SK-N-SH treated with all-trans-retinoic acid at 6 μM for 48 hours (cell line): Measurements from ENCODE around the gene CALML3.

Experiments
- ATAC-seq: fragments of 200-7000 bp; cut with Tn5 transposase; 3 replicates; pipeline ENCODE4 v1.9.1; 2020; ENCODE audit warnings: mild to moderate bottlenecking, moderate library complexity
- ARNTL ChIP-seq: fragments of 450-650 bp; formaldehyde crosslinking; IDR thresholded peaks from 2 replicates; pipeline ENCODE4 v1.5.0; 2020; ENCODE audit warnings: low read depth, mild to moderate bottlenecking, moderate library complexity, borderline replicate concordance
- BACH2 ChIP-seq: fragments of 250-450 bp; sonication (Bioruptor Pico); IDR thresholded peaks from 2 replicates; pipeline ENCODE4 v1.9.0; 2021; ENCODE audit warnings: mild to moderate bottlenecking, borderline replicate concordance
- CSDC2 ChIP-seq: fragments of 250-450 bp; sonication (Bioruptor Pico); IDR thresholded peaks from 2 replicates; pipeline ENCODE4 v1.5.0; 2020; ENCODE audit warnings: mild to moderate bottlenecking, moderate library complexity
- ESRRG ChIP-seq: fragments of 250-450 bp; sonication (Bioruptor Pico); IDR thresholded peaks from 2 replicates; pipeline ENCODE4 v1.6.1; 2021; ENCODE audit warnings: mild to moderate bottlenecking
- GLIS3 ChIP-seq: fragments of 250-450 bp; sonication (Bioruptor Pico); IDR thresholded peaks from 2 replicates; pipeline ENCODE4 v1.5.0; 2020; ENCODE audit warnings: mild to moderate bottlenecking, moderate library complexity
- ISL1 ChIP-seq: fragments of 250-450 bp; sonication (Bioruptor Pico); IDR thresholded peaks from 2 replicates; pipeline ENCODE4 v2.1.2; 2022; ENCODE audit warnings: mild to moderate bottlenecking, moderate library complexity
- OSR1 ChIP-seq: fragments of 250-450 bp; sonication (Bioruptor Pico); IDR thresholded peaks from 2 replicates; pipeline ENCODE4 v1.8.0; 2022; ENCODE audit warnings: moderate library complexity, mild to moderate bottlenecking, inconsistent platforms
- PPARA ChIP-seq: fragments of 250-450 bp; sonication (Bioruptor Pico); IDR thresholded peaks from 2 replicates; pipeline ENCODE4 v1.5.0; 2020; ENCODE audit warnings: mild to moderate bottlenecking, borderline replicate concordance
- RARB ChIP-seq: fragments of 250-450 bp; sonication (Bioruptor Pico); IDR thresholded peaks from 2 replicates; pipeline ENCODE4 v1.8.0; 2021; ENCODE audit warnings: mild to moderate bottlenecking, moderate library complexity
- SNAI2 ChIP-seq: fragments of 250-450 bp; sonication (Bioruptor Pico); IDR thresholded peaks from 2 replicates; pipeline ENCODE4 v1.5.0; 2020; ENCODE audit warnings: mild to moderate bottlenecking, moderate library complexity
- TCF4 ChIP-seq: fragments of 250-450 bp; sonication (Bioruptor Pico); IDR thresholded peaks from 2 replicates; pipeline ENCODE4 v1.8.0; 2021; ENCODE audit warnings: mild to moderate bottlenecking, moderate library complexity, borderline replicate concordance
- TOX ChIP-seq: fragments of 250-450 bp; sonication (Bioruptor Pico); IDR thresholded peaks from 2 replicates; pipeline ENCODE4 v1.8.0; 2021; ENCODE audit warnings: mild to moderate bottlenecking, moderate library complexity, borderline replicate concordance
- ZC3H10 ChIP-seq: fragments of 250-450 bp; sonication (Bioruptor Pico); IDR thresholded peaks from 2 replicates; pipeline ENCODE4 v1.5.1; 2021; ENCODE audit warnings: mild to moderate bottlenecking, moderate library complexity
- ZFP3 ChIP-seq: fragments of 250-450 bp; sonication (Bioruptor Pico); IDR thresholded peaks from 2 replicates; pipeline ENCODE4 v1.5.0; 2020; ENCODE audit warnings: mild to moderate bottlenecking, moderate library complexity
- ZFP30 ChIP-seq: fragments of 450-650 bp; formaldehyde crosslinking; IDR thresholded peaks from 2 replicates; pipeline ENCODE4 v1.5.0; 2022; ENCODE audit warnings: mild to moderate bottlenecking, moderate library complexity
- ZNF565 ChIP-seq: fragments of 450-650 bp; formaldehyde crosslinking; conservative IDR thresholded peaks from 2 replicates; pipeline ENCODE4 v1.5.0; 2020; ENCODE audit warnings: low read depth, mild to moderate bottlenecking, moderate library complexity
- ZNF70 ChIP-seq: fragments of 450-650 bp; formaldehyde crosslinking; IDR thresholded peaks from 2 replicates; pipeline ENCODE4 v1.5.0; 2020; ENCODE audit warnings: mild to moderate bottlenecking, moderate library complexity
- ZNF8 ChIP-seq: fragments of 450-650 bp; formaldehyde crosslinking; IDR thresholded peaks from 2 replicates; pipeline ENCODE4 v1.5.0; 2020; ENCODE audit warnings: mild to moderate bottlenecking, moderate library complexity
- TF ChIP-seq, protein P1 (sequence below): fragments of 250-450 bp; sonication (Bioruptor Pico); IDR thresholded peaks from 2 replicates; pipeline ENCODE4 v1.8.0; 2020; ENCODE audit warnings: mild to moderate bottlenecking, moderate library complexity, borderline replicate concordance
- TF ChIP-seq, protein P2 (sequence below): fragments of 250-450 bp; sonication (Bioruptor Pico); IDR thresholded peaks from 2 replicates; pipeline ENCODE4 v1.5.0; 2020; ENCODE audit warnings: mild to moderate bottlenecking, moderate library complexity
- TF ChIP-seq, protein P3 (sequence below): fragments of 250-450 bp; sonication (Bioruptor Pico); IDR thresholded peaks from 2 replicates; pipeline ENCODE4 v1.8.0; 2021; ENCODE audit warnings: low read depth, mild to moderate bottlenecking, moderate library complexity, borderline replicate concordance

CALML3 gene

DNA sequence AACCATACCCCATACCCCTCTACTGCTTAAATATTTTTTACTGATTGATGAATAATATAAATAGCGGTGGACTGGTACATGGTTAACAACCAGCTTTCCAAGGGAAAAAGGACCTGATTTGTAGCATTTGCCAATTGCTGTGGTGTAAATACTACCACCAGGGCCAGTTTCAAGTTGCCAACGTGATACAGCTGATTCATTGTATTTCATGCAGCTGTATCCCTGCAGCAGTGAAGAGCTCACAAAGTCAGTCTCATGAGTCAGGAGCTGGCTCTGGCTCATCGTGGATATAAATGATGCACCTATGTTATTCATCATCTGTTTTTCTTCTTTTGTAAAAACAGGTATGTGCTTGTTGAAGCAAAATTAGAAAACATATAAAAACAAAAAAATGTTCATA, 40.6 kb upstream of the CALML3 start:
- no peak for ATAC-seq
- TF ChIP-seq, protein P1, sequence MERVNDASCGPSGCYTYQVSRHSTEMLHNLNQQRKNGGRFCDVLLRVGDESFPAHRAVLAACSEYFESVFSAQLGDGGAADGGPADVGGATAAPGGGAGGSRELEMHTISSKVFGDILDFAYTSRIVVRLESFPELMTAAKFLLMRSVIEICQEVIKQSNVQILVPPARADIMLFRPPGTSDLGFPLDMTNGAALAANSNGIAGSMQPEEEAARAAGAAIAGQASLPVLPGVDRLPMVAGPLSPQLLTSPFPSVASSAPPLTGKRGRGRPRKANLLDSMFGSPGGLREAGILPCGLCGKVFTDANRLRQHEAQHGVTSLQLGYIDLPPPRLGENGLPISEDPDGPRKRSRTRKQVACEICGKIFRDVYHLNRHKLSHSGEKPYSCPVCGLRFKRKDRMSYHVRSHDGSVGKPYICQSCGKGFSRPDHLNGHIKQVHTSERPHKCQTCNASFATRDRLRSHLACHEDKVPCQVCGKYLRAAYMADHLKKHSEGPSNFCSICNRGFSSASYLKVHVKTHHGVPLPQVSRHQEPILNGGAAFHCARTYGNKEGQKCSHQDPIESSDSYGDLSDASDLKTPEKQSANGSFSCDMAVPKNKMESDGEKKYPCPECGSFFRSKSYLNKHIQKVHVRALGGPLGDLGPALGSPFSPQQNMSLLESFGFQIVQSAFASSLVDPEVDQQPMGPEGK (CRISPR knock-in tag): no peak
- no peak for TF ChIP-seq CSDC2
- no peak for TF ChIP-seq ZNF8 (CRISPR knock-in tag)
- TF ChIP-seq OSR1 (CRISPR knock-in tag): no peak
- TF ChIP-seq ZNF70 (CRISPR knock-in tag): no peak
- TF ChIP-seq, protein P2, sequence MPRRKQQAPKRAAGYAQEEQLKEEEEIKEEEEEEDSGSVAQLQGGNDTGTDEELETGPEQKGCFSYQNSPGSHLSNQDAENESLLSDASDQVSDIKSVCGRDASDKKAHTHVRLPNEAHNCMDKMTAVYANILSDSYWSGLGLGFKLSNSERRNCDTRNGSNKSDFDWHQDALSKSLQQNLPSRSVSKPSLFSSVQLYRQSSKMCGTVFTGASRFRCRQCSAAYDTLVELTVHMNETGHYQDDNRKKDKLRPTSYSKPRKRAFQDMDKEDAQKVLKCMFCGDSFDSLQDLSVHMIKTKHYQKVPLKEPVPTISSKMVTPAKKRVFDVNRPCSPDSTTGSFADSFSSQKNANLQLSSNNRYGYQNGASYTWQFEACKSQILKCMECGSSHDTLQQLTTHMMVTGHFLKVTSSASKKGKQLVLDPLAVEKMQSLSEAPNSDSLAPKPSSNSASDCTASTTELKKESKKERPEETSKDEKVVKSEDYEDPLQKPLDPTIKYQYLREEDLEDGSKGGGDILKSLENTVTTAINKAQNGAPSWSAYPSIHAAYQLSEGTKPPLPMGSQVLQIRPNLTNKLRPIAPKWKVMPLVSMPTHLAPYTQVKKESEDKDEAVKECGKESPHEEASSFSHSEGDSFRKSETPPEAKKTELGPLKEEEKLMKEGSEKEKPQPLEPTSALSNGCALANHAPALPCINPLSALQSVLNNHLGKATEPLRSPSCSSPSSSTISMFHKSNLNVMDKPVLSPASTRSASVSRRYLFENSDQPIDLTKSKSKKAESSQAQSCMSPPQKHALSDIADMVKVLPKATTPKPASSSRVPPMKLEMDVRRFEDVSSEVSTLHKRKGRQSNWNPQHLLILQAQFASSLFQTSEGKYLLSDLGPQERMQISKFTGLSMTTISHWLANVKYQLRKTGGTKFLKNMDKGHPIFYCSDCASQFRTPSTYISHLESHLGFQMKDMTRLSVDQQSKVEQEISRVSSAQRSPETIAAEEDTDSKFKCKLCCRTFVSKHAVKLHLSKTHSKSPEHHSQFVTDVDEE (CRISPR knock-in tag): no peak
- no peak for TF ChIP-seq GLIS3 (CRISPR knock-in tag)
- TF ChIP-seq, protein P3, sequence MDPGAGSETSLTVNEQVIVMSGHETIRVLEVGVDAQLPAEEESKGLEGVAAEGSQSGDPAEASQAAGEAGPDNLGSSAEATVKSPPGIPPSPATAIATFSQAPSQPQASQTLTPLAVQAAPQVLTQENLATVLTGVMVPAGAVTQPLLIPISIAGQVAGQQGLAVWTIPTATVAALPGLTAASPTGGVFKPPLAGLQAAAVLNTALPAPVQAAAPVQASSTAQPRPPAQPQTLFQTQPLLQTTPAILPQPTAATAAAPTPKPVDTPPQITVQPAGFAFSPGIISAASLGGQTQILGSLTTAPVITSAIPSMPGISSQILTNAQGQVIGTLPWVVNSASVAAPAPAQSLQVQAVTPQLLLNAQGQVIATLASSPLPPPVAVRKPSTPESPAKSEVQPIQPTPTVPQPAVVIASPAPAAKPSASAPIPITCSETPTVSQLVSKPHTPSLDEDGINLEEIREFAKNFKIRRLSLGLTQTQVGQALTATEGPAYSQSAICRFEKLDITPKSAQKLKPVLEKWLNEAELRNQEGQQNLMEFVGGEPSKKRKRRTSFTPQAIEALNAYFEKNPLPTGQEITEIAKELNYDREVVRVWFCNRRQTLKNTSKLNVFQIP (CRISPR knock-in tag): no peak
- TF ChIP-seq BACH2 (CRISPR knock-in tag): no peak
- TF ChIP-seq ZFP3 (CRISPR knock-in tag): no peak
- TF ChIP-seq RARB (CRISPR knock-in tag): no peak
- no peak for TF ChIP-seq PPARA (CRISPR knock-in tag)
- no peak for TF ChIP-seq ESRRG (CRISPR knock-in tag)
- TF ChIP-seq TCF4 (CRISPR knock-in tag): no peak
- TF ChIP-seq SNAI2 (CRISPR knock-in tag): no peak
- no peak for TF ChIP-seq ZNF565 (CRISPR knock-in tag)
- TF ChIP-seq ISL1 (CRISPR knock-in tag): no peak

DNA sequence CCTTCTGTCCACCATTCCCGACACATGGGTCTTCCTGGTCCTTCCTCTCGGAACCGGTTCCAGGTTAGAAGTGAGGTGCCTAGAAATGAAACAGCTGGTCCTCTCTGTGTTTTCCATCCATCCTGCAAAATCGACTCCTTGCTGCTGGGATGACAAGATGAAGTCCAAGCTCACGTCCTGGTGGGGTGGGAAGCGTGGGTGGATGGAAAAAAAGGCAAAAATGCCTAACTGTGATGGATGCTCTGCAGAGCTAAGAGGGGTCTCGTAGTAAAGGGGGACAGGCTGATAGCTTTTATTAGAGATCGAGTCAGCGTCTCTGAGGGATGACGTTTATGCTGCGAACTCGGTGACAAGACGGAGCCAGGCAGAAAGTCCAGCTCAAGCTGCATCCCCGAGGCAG, 39.5 kb upstream of the CALML3 start:
- no peak for ATAC-seq
- no peak for TF ChIP-seq BACH2 (CRISPR knock-in tag)
- no peak for TF ChIP-seq TOX
- no peak for TF ChIP-seq ESRRG (CRISPR knock-in tag)
- no peak for TF ChIP-seq TCF4 (CRISPR knock-in tag)
- TF ChIP-seq GLIS3 (CRISPR knock-in tag): no peak
- TF ChIP-seq, protein P2 (CRISPR knock-in tag): no peak

DNA sequence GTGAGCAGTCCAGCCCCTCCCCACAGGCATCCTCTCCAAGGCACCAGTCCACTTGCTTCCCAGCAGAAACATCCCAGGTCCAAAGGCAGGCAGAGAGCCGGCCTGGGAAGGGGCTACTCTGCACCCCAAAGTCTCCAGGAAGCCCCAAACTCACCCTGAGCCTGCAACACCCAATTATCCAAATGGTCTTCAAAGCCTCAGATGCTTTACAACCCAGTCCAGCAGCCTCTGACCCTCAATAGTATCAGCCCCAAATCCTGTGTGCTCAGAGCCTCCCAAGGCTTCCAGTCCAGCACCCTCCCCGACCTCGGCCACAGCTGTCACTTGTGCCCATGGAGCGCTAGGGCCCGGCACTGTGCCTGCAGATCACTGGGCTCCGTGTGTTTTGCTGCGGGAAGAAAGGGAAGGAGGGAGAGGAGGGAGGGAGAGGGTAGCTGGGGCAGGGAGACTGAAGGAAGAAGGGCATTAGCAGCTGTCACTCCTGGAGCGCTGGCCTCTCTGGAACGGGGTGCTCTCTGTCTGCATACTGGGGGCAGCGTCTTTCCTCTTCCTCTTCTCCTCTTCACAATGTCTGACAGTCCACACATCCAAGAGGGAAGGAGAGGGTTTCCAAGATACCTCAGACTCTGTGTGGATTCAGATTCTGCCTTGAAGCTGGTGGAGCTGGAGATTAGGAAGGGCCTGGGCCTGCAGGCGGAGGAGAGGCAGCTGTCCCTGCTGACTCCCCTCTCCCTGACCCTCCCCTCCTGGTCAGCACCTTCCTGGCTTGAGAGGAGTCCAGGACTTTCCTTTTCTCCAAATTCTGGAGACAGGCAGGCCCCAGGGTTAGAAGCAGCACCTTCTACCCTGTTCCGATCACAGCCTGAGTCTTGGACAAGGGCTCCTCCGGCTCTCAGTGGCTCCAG, 38.6 kb upstream of the CALML3 start:
- TF ChIP-seq TOX: no peak
- TF ChIP-seq, protein P3 (CRISPR knock-in tag): no peak
- no peak for TF ChIP-seq ZFP3 (CRISPR knock-in tag)
- no peak for TF ChIP-seq OSR1 (CRISPR knock-in tag)
- no peak for TF ChIP-seq ZC3H10 (CRISPR knock-in tag)
- no peak for TF ChIP-seq ZFP30 (CRISPR knock-in tag)
- TF ChIP-seq RARB (CRISPR knock-in tag): no peak
- no peak for TF ChIP-seq ZNF8 (CRISPR knock-in tag)
- no peak for TF ChIP-seq ARNTL (CRISPR knock-in tag)

More for the DNA sequence above, 38.6 kb upstream of the CALML3 start:
- ATAC-seq: no peak
